Choroid plexus epithelial cell (primary cell): ENCODE results near the gene RDH14.

Experiments
- DNase-seq: peaks from one replicate; pipeline ENCODE4 v3.0.0-alpha.2; 2010; ENCODE audit warnings: low read depth
- H3K4me3 ChIP-seq: 2 replicates; pipeline ENCODE4 v1.5.1; 2011; ENCODE audit warnings: low read depth, mild to moderate bottlenecking, control low read depth, low read length, moderate library complexity
- CTCF ChIP-seq: conservative IDR thresholded peaks from 2 replicates; pipeline ENCODE4 v1.5.1; 2011; ENCODE audit warnings: low read depth, mild to moderate bottlenecking, control low read depth, inconsistent platforms, low read length, moderate library complexity

Gene RDH14, protein sequence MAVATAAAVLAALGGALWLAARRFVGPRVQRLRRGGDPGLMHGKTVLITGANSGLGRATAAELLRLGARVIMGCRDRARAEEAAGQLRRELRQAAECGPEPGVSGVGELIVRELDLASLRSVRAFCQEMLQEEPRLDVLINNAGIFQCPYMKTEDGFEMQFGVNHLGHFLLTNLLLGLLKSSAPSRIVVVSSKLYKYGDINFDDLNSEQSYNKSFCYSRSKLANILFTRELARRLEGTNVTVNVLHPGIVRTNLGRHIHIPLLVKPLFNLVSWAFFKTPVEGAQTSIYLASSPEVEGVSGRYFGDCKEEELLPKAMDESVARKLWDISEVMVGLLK

GRCh38 chr2:18560031-18560796 is at the start of gene RDH14:
Gene RDH14, minus strand, starts transcription at chr2:18560653. Its CDS starts 81 bp downstream, at chr2:18560572.
- DNase-seq, result peak; percentile 95
- no peak for TF ChIP-seq CTCF
- peak within 1 kb of the TSS; percentile 77 for H3K4me3 ChIP-seq

DNA sequence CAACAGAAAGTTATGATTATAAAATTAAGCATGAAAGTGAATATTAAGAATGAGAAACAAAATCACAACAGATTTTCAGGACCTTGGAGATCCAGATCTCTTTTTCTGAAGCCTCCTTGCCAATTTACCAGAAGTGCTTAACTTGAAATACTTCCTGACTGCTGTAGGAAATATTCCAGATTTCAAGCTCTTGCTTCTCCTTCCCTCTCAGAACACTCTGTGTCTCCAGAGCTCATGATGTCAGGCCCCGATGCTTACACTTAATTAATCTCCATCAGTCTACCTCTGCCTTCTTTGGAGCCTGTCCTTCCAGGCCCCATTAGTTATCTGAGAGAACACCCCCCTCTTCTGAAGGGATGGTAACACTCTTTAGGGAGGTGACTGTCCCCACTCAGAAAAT is 49.6 kb upstream of the RDH14 start:
- no peak overlapping the region for H3K4me3 ChIP-seq
- no peak for TF ChIP-seq CTCF
- peak; percentile 17 for DNase-seq

DNA sequence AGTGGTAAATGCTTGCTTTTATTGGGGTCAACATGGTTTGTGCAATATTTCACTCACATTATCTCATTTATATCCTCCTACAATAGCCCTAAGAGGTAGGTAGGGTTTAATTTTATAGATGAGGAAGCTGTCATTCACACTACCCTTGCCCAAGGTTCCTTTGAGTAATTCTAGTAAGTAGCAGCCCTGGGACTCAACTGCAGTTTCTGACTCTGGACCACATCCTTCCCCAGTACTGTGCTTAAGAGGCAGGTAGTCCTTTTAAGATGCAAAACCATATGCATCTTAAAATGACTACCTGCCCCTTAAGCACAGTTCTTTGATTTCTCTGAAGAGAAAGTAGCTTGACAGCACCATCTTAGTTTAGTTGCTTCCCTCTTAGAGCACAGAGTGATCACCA is 44.7 kb upstream of the RDH14 start:
- H3K4me3 ChIP-seq, result no peak overlapping the region
- DNase-seq, result no peak
- TF ChIP-seq CTCF, result no peak

DNA sequence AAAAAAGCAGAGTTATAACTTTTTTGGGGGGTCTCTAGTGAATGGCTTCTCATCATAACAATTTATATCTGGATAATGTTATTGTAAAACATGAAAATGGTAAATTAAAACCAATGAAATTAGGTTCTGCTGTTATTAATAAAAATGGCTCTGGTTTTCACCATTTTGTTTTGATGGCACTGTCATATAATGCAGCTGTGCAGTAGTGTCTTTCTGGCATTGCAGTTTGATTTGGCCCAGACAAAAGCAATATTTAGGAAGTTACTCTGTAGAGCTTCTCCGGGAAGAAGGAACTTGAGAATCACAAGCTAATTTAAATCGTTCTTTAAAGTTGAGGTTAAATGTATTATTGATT is 44.1 kb upstream of the RDH14 start:
- TF ChIP-seq CTCF, result no peak
- DNase-seq, result no peak
- no peak overlapping the region for H3K4me3 ChIP-seq

DNA sequence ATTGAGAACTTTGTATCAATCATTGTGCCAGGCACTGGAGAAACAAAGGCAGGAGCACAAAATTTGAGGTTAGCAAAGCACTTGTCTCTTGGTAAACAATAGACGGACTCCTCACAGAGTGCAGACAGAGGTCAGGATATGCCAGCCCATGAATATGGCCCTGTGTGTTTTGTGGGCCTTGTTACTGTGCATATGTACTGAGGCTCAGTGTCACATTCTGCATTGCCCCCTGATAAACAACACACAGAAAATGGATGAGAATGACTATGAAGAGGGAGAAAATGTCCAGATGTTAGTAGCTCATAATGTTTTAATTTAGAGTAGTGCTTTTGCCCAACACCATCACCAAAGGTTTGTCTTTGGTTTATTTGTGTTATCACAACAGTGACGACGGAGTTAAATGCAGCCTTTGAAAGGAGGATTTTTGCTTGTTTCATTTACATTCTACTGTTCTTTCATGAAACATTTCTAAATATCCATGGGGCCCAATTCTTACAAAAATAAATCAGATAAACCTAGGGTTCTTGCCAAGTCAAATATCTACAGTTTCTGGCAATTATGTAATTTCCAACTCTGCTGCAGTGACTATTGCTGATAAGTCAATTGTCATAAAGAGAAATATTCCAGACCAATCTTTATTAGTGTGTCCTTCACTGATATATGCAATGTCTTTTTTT is 43.5 kb upstream of the RDH14 start:
- DNase-seq, result peak; percentile 49
- no peak overlapping the region for H3K4me3 ChIP-seq
- no peak for TF ChIP-seq CTCF

GRCh38 chr2:18602298-18602697 is 41.8 kb upstream of the RDH14 start:
- H3K4me3 ChIP-seq, result no peak overlapping the region
- TF ChIP-seq CTCF, result peak; percentile 28
- no peak for DNase-seq
